ENCODE data around the gene ABCA1.

Gene ABCA1

GRCh38 chr9:104850786-104851545 is 77.0 kb downstream of the ABCA1 start:
- H3K9ac ChIP-seq (ENCODE audit: low read depth in 1 of 2, low read length in 2 of 2) = no peak overlapping the region
- no peak overlapping the region for H3K27ac ChIP-seq (ENCODE audit: low read depth in 2 of 2, low read length in 2 of 2)
- no peak overlapping the region for H3K4me3 ChIP-seq (ENCODE audit: low read length in 2 of 2)
- peaks cover 7 to 11% of the 10 kb centered on the region in 2 donors for H3K36me3 ChIP-seq (ENCODE audit: control insufficient read depth in 2 of 2, insufficient read depth in 2 of 2, low read length in 2 of 2)
- H3K4me1 ChIP-seq (ENCODE audit: control insufficient read depth in 2 of 2, insufficient read depth in 2 of 2, low read length in 2 of 2) = no peaks in the 10 kb centered on the region
- no peaks in the 10 kb centered on the region for H3K9me3 ChIP-seq (ENCODE audit: control insufficient read depth in 2 of 2, low read length in 2 of 2)
- no peaks in the 10 kb centered on the region for H3K27me3 ChIP-seq (ENCODE audit: control insufficient read depth in 2 of 2, insufficient read depth in 2 of 2, low read length in 2 of 2)

GRCh38 chr9:104849023-104849422 is 78.9 kb downstream of the ABCA1 start:
- Histone ChIP-seq H3K27ac (ENCODE audit: low read depth in 2 of 2, low read length in 2 of 2) (no peak overlapping the region), H3K36me3 (ENCODE audit: control insufficient read depth in 2 of 2, insufficient read depth in 2 of 2, low read length in 2 of 2) (peaks cover 10 to 23% of the 10 kb centered on the region in 2 donors)

DNA sequence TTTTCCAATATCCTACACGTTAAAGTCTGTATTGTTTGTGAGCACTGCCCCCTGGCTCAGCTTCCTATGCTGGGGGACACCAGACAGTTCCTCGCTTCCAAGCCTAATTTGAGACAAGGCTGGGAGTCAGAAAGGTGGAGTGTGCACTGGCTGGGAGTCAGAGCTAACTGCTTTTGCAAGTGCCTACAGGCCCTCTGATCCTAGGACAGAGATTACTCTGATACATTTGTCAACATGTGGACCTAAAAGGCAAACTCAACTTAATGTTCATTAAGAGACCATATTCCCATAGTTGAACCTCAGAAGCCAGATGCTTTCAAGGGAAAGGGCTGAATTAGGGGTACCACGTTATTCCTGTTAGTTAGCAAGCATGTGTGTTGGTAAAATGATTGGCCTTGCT is 83.2 kb downstream of the ABCA1 start:
- Histone ChIP-seq H3K27ac (ENCODE audit: low read depth in 2 of 2, low read length in 2 of 2) (no peak overlapping the region), H3K4me3 (ENCODE audit: low read length in 2 of 2) (no peak overlapping the region), H3K9me3 (ENCODE audit: control insufficient read depth in 2 of 2, low read length in 2 of 2) (no peaks in the 10 kb centered on the region), H3K9ac (ENCODE audit: low read depth in 1 of 2, low read length in 2 of 2) (no peak overlapping the region), H3K27me3 (ENCODE audit: control insufficient read depth in 2 of 2, insufficient read depth in 2 of 2, low read length in 2 of 2) (no peaks in the 10 kb centered on the region), H3K4me1 (ENCODE audit: control insufficient read depth in 2 of 2, insufficient read depth in 2 of 2, low read length in 2 of 2) (no peaks in the 10 kb centered on the region), H3K36me3 (ENCODE audit: control insufficient read depth in 2 of 2, insufficient read depth in 2 of 2, low read length in 2 of 2) (peaks cover 21 to 36% of the 10 kb centered on the region in 2 donors)

More at GRCh38 chr9:104849023-104849422, 78.9 kb downstream of the ABCA1 start:
- no peaks in the 10 kb centered on the region for H3K4me1 ChIP-seq (ENCODE audit: control insufficient read depth in 2 of 2, insufficient read depth in 2 of 2, low read length in 2 of 2)
- H3K4me3 ChIP-seq (ENCODE audit: low read length in 2 of 2) = no peak overlapping the region
- H3K27me3 ChIP-seq (ENCODE audit: control insufficient read depth in 2 of 2, insufficient read depth in 2 of 2, low read length in 2 of 2) = no peaks in the 10 kb centered on the region
- H3K9ac ChIP-seq (ENCODE audit: low read depth in 1 of 2, low read length in 2 of 2) = no peak overlapping the region
- no peaks in the 10 kb centered on the region for H3K9me3 ChIP-seq (ENCODE audit: control insufficient read depth in 2 of 2, low read length in 2 of 2)

GRCh38 chr9:104843644-104844240 is 84.2 kb downstream of the ABCA1 start:
- H3K36me3 ChIP-seq (ENCODE audit: control insufficient read depth in 2 of 2, insufficient read depth in 2 of 2, low read length in 2 of 2) = peaks cover 26 to 43% of the 10 kb centered on the region in 2 donors
- H3K27ac ChIP-seq (ENCODE audit: low read depth in 2 of 2, low read length in 2 of 2) = no peak overlapping the region
- no peaks in the 10 kb centered on the region for H3K4me1 ChIP-seq (ENCODE audit: control insufficient read depth in 2 of 2, insufficient read depth in 2 of 2, low read length in 2 of 2)
- H3K9me3 ChIP-seq (ENCODE audit: control insufficient read depth in 2 of 2, low read length in 2 of 2) = no peaks in the 10 kb centered on the region
- no peak overlapping the region for H3K9ac ChIP-seq (ENCODE audit: low read depth in 1 of 2, low read length in 2 of 2)
- H3K27me3 ChIP-seq (ENCODE audit: control insufficient read depth in 2 of 2, insufficient read depth in 2 of 2, low read length in 2 of 2) = no peaks in the 10 kb centered on the region
- H3K4me3 ChIP-seq (ENCODE audit: low read length in 2 of 2) = no peak overlapping the region

DNA sequence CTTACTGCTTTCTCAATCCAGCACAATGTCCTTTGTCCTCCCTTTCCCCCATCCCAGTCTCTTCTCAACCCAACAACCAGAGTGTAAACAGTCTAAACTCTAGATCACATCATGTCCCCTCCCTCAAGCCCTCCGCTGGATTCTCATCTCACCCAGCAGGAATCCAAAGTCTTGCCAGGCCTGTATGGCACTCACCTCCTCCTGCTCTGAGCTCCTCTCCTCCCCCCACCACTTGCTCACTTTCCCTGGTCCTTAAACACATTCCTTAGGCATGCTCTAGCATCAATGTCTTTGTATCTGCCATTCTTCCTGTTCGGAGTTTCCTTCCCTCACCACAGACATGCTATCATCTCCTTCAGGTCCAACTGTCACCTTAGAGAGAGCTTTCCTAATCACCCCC is 85.3 kb downstream of the ABCA1 start:
- peaks cover 26 to 40% of the 10 kb centered on the region in 2 donors for H3K36me3 ChIP-seq (ENCODE audit: control insufficient read depth in 2 of 2, insufficient read depth in 2 of 2, low read length in 2 of 2)
- H3K27me3 ChIP-seq (ENCODE audit: control insufficient read depth in 2 of 2, insufficient read depth in 2 of 2, low read length in 2 of 2) = no peaks in the 10 kb centered on the region
- H3K4me3 ChIP-seq (ENCODE audit: low read length in 2 of 2) = no peak overlapping the region
- H3K4me1 ChIP-seq (ENCODE audit: control insufficient read depth in 2 of 2, insufficient read depth in 2 of 2, low read length in 2 of 2) = no peaks in the 10 kb centered on the region
- H3K27ac ChIP-seq (ENCODE audit: low read depth in 2 of 2, low read length in 2 of 2) = no peak overlapping the region
- no peaks in the 10 kb centered on the region for H3K9me3 ChIP-seq (ENCODE audit: control insufficient read depth in 2 of 2, low read length in 2 of 2)
- no peak overlapping the region for H3K9ac ChIP-seq (ENCODE audit: low read depth in 1 of 2, low read length in 2 of 2)

DNA sequence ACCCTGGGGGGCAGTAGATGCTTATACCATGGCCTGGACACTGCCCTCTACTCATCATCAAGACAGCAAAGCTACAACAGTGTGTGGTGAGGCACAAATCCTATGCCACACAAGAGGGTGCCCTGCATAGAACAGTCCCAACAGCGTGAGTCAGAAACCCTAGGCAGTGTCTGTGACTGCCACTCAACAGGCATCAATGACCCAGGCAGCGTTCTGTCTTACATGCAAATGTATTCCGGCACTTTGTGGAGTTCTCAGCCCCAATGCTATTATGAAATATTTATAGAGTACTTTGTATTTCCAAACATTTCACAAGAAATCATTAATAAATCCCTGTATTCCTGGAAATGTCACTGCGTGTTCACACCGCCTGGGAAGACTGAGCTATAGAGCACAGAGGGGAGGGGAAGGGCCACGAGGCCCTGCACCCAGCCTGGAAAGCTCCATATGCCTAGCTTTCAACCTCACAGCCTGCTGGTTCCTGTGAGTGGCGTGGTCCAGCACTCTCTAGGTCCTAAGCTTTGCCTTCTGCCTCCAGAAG is 86.3 kb downstream of the ABCA1 start:
- no peak overlapping the region for H3K9ac ChIP-seq (ENCODE audit: low read depth in 1 of 2, low read length in 2 of 2)
- no peaks in the 10 kb centered on the region for H3K27me3 ChIP-seq (ENCODE audit: control insufficient read depth in 2 of 2, insufficient read depth in 2 of 2, low read length in 2 of 2)
- H3K4me1 ChIP-seq (ENCODE audit: control insufficient read depth in 2 of 2, insufficient read depth in 2 of 2, low read length in 2 of 2) = no peaks in the 10 kb centered on the region
- H3K27ac ChIP-seq (ENCODE audit: low read depth in 2 of 2, low read length in 2 of 2) = no peak overlapping the region
- H3K4me3 ChIP-seq (ENCODE audit: low read length in 2 of 2) = no peak overlapping the region
- H3K36me3 ChIP-seq (ENCODE audit: control insufficient read depth in 2 of 2, insufficient read depth in 2 of 2, low read length in 2 of 2) = peaks cover 31 to 49% of the 10 kb centered on the region in 2 donors
- no peaks in the 10 kb centered on the region for H3K9me3 ChIP-seq (ENCODE audit: control insufficient read depth in 2 of 2, low read length in 2 of 2)

- Histone ChIP-seq H3K27ac (ENCODE audit: low read depth in 2 of 2, low read length in 2 of 2) (no peak overlapping the region), H3K36me3 (ENCODE audit: control insufficient read depth in 2 of 2, insufficient read depth in 2 of 2, low read length in 2 of 2) (peaks cover 48 to 56% of the 10 kb centered on the region in 2 donors), H3K9ac (ENCODE audit: low read depth in 1 of 2, low read length in 2 of 2) (no peak overlapping the region), H3K27me3 (ENCODE audit: control insufficient read depth in 2 of 2, insufficient read depth in 2 of 2, low read length in 2 of 2) (no peaks in the 10 kb centered on the region), H3K4me3 (ENCODE audit: low read length in 2 of 2) (no peak overlapping the region), H3K4me1 (ENCODE audit: control insufficient read depth in 2 of 2, insufficient read depth in 2 of 2, low read length in 2 of 2) (no peaks in the 10 kb centered on the region), H3K9me3 (ENCODE audit: control insufficient read depth in 2 of 2, low read length in 2 of 2) (no peaks in the 10 kb centered on the region)
Observed at GRCh38 chr9:104838958-104839357, 89.0 kb downstream of the ABCA1 start.

- H3K27me3 ChIP-seq (ENCODE audit: control insufficient read depth in 2 of 2, insufficient read depth in 2 of 2, low read length in 2 of 2) = no peaks in the 10 kb centered on the region
- peaks cover 45 to 66% of the 10 kb centered on the region in 2 donors for H3K36me3 ChIP-seq (ENCODE audit: control insufficient read depth in 2 of 2, insufficient read depth in 2 of 2, low read length in 2 of 2)
- H3K4me1 ChIP-seq (ENCODE audit: control insufficient read depth in 2 of 2, insufficient read depth in 2 of 2, low read length in 2 of 2) = no peaks in the 10 kb centered on the region
- H3K9ac ChIP-seq (ENCODE audit: low read depth in 1 of 2, low read length in 2 of 2) = no peak overlapping the region
- no peak overlapping the region for H3K4me3 ChIP-seq (ENCODE audit: low read length in 2 of 2)
- H3K9me3 ChIP-seq (ENCODE audit: control insufficient read depth in 2 of 2, low read length in 2 of 2) = no peaks in the 10 kb centered on the region
- no peak overlapping the region for H3K27ac ChIP-seq (ENCODE audit: low read depth in 2 of 2, low read length in 2 of 2)
Observed at GRCh38 chr9:104836767-104837166, 91.2 kb downstream of the ABCA1 start.

DNA sequence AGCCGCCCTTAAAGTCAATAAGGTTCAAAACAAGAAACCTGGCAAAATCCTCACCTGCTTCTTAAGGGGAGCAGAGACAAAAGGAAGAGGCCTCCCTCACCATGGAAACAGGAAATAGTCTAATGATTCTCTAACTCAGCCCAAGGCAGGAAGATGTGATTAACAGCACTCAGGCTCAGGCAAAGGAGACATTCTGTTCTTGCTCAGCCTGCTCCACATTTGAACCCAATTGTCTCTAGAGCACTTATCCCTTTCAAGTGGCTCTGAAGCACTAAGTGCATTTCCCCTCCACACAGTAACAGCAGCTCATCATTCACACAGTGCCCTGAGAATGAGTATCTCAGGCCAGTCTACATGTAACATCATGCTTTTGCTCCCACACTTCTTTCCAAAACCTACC is 91.7 kb downstream of the ABCA1 start:
- Histone ChIP-seq H3K9me3 (ENCODE audit: control insufficient read depth in 2 of 2, low read length in 2 of 2) (no peaks in the 10 kb centered on the region), H3K4me1 (ENCODE audit: control insufficient read depth in 2 of 2, insufficient read depth in 2 of 2, low read length in 2 of 2) (no peaks in the 10 kb centered on the region), H3K4me3 (ENCODE audit: low read length in 2 of 2) (no peak overlapping the region), H3K27ac (ENCODE audit: low read depth in 2 of 2, low read length in 2 of 2) (no peak overlapping the region), H3K27me3 (ENCODE audit: control insufficient read depth in 2 of 2, insufficient read depth in 2 of 2, low read length in 2 of 2) (no peaks in the 10 kb centered on the region), H3K36me3 (ENCODE audit: control insufficient read depth in 2 of 2, insufficient read depth in 2 of 2, low read length in 2 of 2) (peaks cover 49 to 67% of the 10 kb centered on the region in 2 donors), H3K9ac (ENCODE audit: low read depth in 1 of 2, low read length in 2 of 2) (no peak overlapping the region)

- H3K9ac ChIP-seq (ENCODE audit: low read depth in 1 of 2, low read length in 2 of 2) = no peak overlapping the region
- no peaks in the 10 kb centered on the region for H3K9me3 ChIP-seq (ENCODE audit: control insufficient read depth in 2 of 2, low read length in 2 of 2)
- no peak overlapping the region for H3K27ac ChIP-seq (ENCODE audit: low read depth in 2 of 2, low read length in 2 of 2)
- no peaks in the 10 kb centered on the region for H3K27me3 ChIP-seq (ENCODE audit: control insufficient read depth in 2 of 2, insufficient read depth in 2 of 2, low read length in 2 of 2)
- no peaks in the 10 kb centered on the region for H3K4me1 ChIP-seq (ENCODE audit: control insufficient read depth in 2 of 2, insufficient read depth in 2 of 2, low read length in 2 of 2)
- peaks cover 49 to 69% of the 10 kb centered on the region in 2 donors for H3K36me3 ChIP-seq (ENCODE audit: control insufficient read depth in 2 of 2, insufficient read depth in 2 of 2, low read length in 2 of 2)
- H3K4me3 ChIP-seq (ENCODE audit: low read length in 2 of 2) = no peak overlapping the region
Observed at GRCh38 chr9:104835161-104835560, 92.8 kb downstream of the ABCA1 start.
